SK-N-DZ (cell line): ENCODE data around the gene SRRM4. TPM values are rescaled to one million over a fixed set of nuclear protein-coding genes. Genes with fewer than 3 reads are reported as not detected.
"Not testable (repeated sequence)": the region's sequence is repeated elsewhere in the genome, so short reads cannot be mapped to it uniquely, and the experiment has no call there.

ENCODE experiments used
- DNase-seq: peaks from one replicate; pipeline ENCODE4 v3.0.0-alpha.2; 2015; ENCODE audit warnings: low spot score
- polyA plus RNA-seq, 2 experiments: library from polyadenylated mRNA; depleted of rRNA; stranded (reverse); fragments of >200 nt; gene quantifications; 2 replicates each; pipeline ENCODE4 v1.2.3, GENCODE V29; 2014

Gene SRRM4
- polyA plus RNA-seq (2014; cell fraction: cytosol; rRNA removed), result 2.5 and 2.6 TPM in 2 replicates
- 5.8 and 6.7 TPM in 2 replicates for polyA plus RNA-seq (2014; cell fraction: nucleus; rRNA removed)

- DNase-seq, result peak; percentile 90
Measured at GRCh38 chr12:118981285-118982211, at the start of gene SRRM4. Gene SRRM4 (plus strand): TSS chr12:118981541. CDS start chr12:118981883, 342 bp downstream.

GRCh38 chr12:118946256-118946655 lies 35.1 kb upstream of the SRRM4 start:
- DNase-seq, result no peak

- no peak for DNase-seq
Measured at GRCh38 chr12:118958520-118958919, 22.8 kb upstream of the SRRM4 start.

GRCh38 chr12:118959348-118959747 lies 22.0 kb upstream of the SRRM4 start:
- no peak for DNase-seq

GRCh38 chr12:118959985-118960560 lies 21.3 kb upstream of the SRRM4 start:
- DNase-seq, result peak; percentile 61

- no peak for DNase-seq
Measured at GRCh38 chr12:118960865-118961264, 20.5 kb upstream of the SRRM4 start.

GRCh38 chr12:118964988-118965387 lies 16.4 kb upstream of the SRRM4 start:
- DNase-seq, result peak; percentile 32

GRCh38 chr12:118970856-118971255 lies 10.5 kb upstream of the SRRM4 start:
- no peak for DNase-seq

- no peak for DNase-seq
Measured at GRCh38 chr12:118972982-118973381, 8.4 kb upstream of the SRRM4 start.

- peak; percentile 89 for DNase-seq
Measured at GRCh38 chr12:118979763-118980406, 1.5 kb upstream of the SRRM4 start.

- DNase-seq, result peak; percentile 64
Measured at GRCh38 chr12:118980407-118981014, 830 bp upstream of the SRRM4 start.

- DNase-seq, result no peak
Measured at GRCh38 chr12:118982302-118982701, 961 bp downstream of the SRRM4 start.

GRCh38 chr12:118982984-118983761 lies 1.8 kb downstream of the SRRM4 start:
- DNase-seq, result peak; percentile 23

- peak; percentile 52 for DNase-seq
Measured at GRCh38 chr12:118984161-118984943, 3.0 kb downstream of the SRRM4 start.

GRCh38 chr12:118986050-118986449 lies 4.7 kb downstream of the SRRM4 start:
- no peak for DNase-seq

- no peak for DNase-seq
Measured at GRCh38 chr12:118999107-118999506, 17.8 kb downstream of the SRRM4 start.

GRCh38 chr12:119005085-119005484 lies 23.7 kb downstream of the SRRM4 start:
- DNase-seq, result peak; percentile 33

- peak; percentile 17 for DNase-seq
Measured at GRCh38 chr12:119005913-119006312, 24.6 kb downstream of the SRRM4 start.

GRCh38 chr12:119006746-119007145 lies 25.4 kb downstream of the SRRM4 start:
- peak; percentile 94 for DNase-seq

- DNase-seq, result not testable (repeated sequence)
Measured at GRCh38 chr12:119008273-119008672, 26.9 kb downstream of the SRRM4 start.
